ENCODE results near the gene KIF2A. TPM values are rescaled to one million over a fixed set of nuclear protein-coding genes. Genes with fewer than 3 reads are reported as not detected.

Gene KIF2A
- polyA plus RNA-seq, 1 donor, result 38.6 TPM

GRCh38 chr5:62418462-62419076 lies 112.6 kb downstream of the KIF2A start:
- Histone ChIP-seq H3K27me3 (ENCODE audit: control insufficient read depth, insufficient read depth, low read length) (no peaks in the 10 kb centered on the region), H3K4me1 (ENCODE audit: control insufficient read depth, insufficient read depth, low read length) (no peaks in the 10 kb centered on the region), H3K4me3 (ENCODE audit: low read length) (no peak overlapping the region), H3K36me3 (ENCODE audit: control insufficient read depth, insufficient read depth, low read length) (peaks cover 3% of the 10 kb centered on the region), H3K9me3 (ENCODE audit: control insufficient read depth, low read depth, low read length) (no peaks in the 10 kb centered on the region), H3K27ac (ENCODE audit: low read length) (no peak overlapping the region)
- WGBS (ENCODE audit: insufficient coverage, low lambda C conversion rate), result 100% methylated on average over 1 of the region's 4 CpGs
- no peak for DNase-seq

- DNase-seq, result no peak
- no peaks in the 10 kb centered on the region for H3K4me1 ChIP-seq (ENCODE audit: control insufficient read depth, insufficient read depth, low read length)
- H3K36me3 ChIP-seq (ENCODE audit: control insufficient read depth, insufficient read depth, low read length), result peaks cover 3% of the 10 kb centered on the region
- no peak overlapping the region for H3K27ac ChIP-seq (ENCODE audit: low read length)
- WGBS (ENCODE audit: insufficient coverage, low lambda C conversion rate), result no CpG with 5 or more reads among the region's 3 CpGs
- H3K9me3 ChIP-seq (ENCODE audit: control insufficient read depth, low read depth, low read length), result no peaks in the 10 kb centered on the region
- H3K4me3 ChIP-seq (ENCODE audit: low read length), result no peak overlapping the region
- no peaks in the 10 kb centered on the region for H3K27me3 ChIP-seq (ENCODE audit: control insufficient read depth, insufficient read depth, low read length)
Measured at GRCh38 chr5:62419609-62420008, 113.6 kb downstream of the KIF2A start.

GRCh38 chr5:62421414-62421813 lies 115.4 kb downstream of the KIF2A start:
- Histone ChIP-seq H3K4me1 (ENCODE audit: control insufficient read depth, insufficient read depth, low read length) (no peaks in the 10 kb centered on the region), H3K9me3 (ENCODE audit: control insufficient read depth, low read depth, low read length) (no peaks in the 10 kb centered on the region), H3K4me3 (ENCODE audit: low read length) (no peak overlapping the region), H3K27me3 (ENCODE audit: control insufficient read depth, insufficient read depth, low read length) (no peaks in the 10 kb centered on the region), H3K36me3 (ENCODE audit: control insufficient read depth, insufficient read depth, low read length) (peaks cover 3% of the 10 kb centered on the region), H3K27ac (ENCODE audit: low read length) (no peak overlapping the region)
- WGBS (ENCODE audit: insufficient coverage, low lambda C conversion rate), result no CpG with 5 or more reads among the region's 1 CpG
- DNase-seq, result no peak

GRCh38 chr5:62424763-62425162 lies 118.8 kb downstream of the KIF2A start:
- Histone ChIP-seq H3K4me3 (ENCODE audit: low read length) (no peak overlapping the region), H3K4me1 (ENCODE audit: control insufficient read depth, insufficient read depth, low read length) (no peaks in the 10 kb centered on the region), H3K27me3 (ENCODE audit: control insufficient read depth, insufficient read depth, low read length) (no peaks in the 10 kb centered on the region), H3K36me3 (ENCODE audit: control insufficient read depth, insufficient read depth, low read length) (no peaks in the 10 kb centered on the region), H3K9me3 (ENCODE audit: control insufficient read depth, low read depth, low read length) (no peaks in the 10 kb centered on the region), H3K27ac (ENCODE audit: low read length) (no peak overlapping the region)
- WGBS (ENCODE audit: insufficient coverage, low lambda C conversion rate), result no CpG with 5 or more reads among the region's 1 CpG
- no peak for DNase-seq

GRCh38 chr5:62431735-62432620 lies 126.0 kb downstream of the KIF2A start:
- no peak overlapping the region for H3K27ac ChIP-seq (ENCODE audit: low read length)
- DNase-seq, result no peak
- WGBS (ENCODE audit: insufficient coverage, low lambda C conversion rate), result 90% methylated on average over 4 of the region's 11 CpGs

GRCh38 chr5:62432621-62433064 lies 126.6 kb downstream of the KIF2A start:
- Histone ChIP-seq H3K4me1 (ENCODE audit: control insufficient read depth, insufficient read depth, low read length) (no peaks in the 10 kb centered on the region), H3K36me3 (ENCODE audit: control insufficient read depth, insufficient read depth, low read length) (no peaks in the 10 kb centered on the region), H3K27ac (ENCODE audit: low read length) (no peak overlapping the region), H3K27me3 (ENCODE audit: control insufficient read depth, insufficient read depth, low read length) (no peaks in the 10 kb centered on the region), H3K4me3 (ENCODE audit: low read length) (no peak overlapping the region), H3K9me3 (ENCODE audit: control insufficient read depth, low read depth, low read length) (no peaks in the 10 kb centered on the region)
- DNase-seq, result no peak
- WGBS (ENCODE audit: insufficient coverage, low lambda C conversion rate), result 100% methylated on average over 2 of the region's 5 CpGs

More at GRCh38 chr5:62431735-62432620, 126.0 kb downstream of the KIF2A start:
- Histone ChIP-seq H3K4me3 (ENCODE audit: low read length) (no peak overlapping the region), H3K36me3 (ENCODE audit: control insufficient read depth, insufficient read depth, low read length) (no peaks in the 10 kb centered on the region), H3K4me1 (ENCODE audit: control insufficient read depth, insufficient read depth, low read length) (no peaks in the 10 kb centered on the region), H3K9me3 (ENCODE audit: control insufficient read depth, low read depth, low read length) (no peaks in the 10 kb centered on the region), H3K27me3 (ENCODE audit: control insufficient read depth, insufficient read depth, low read length) (no peaks in the 10 kb centered on the region)

Other genes with a start within 250 kb of the KIF2A start
- gene DIMT1, start 97.7 kb downstream of the KIF2A start, polyA plus RNA-seq, result 29.2 TPM
- gene IPO11, start 106.6 kb downstream of the KIF2A start, polyA plus RNA-seq, result 20.9 TPM